RWPE2 (cell line): ENCODE data around the gene SYNM.
A peak's percentile ranks its signal among the peaks of the same experiment; 100 is the strongest.

Experiments used
- ATAC-seq: fragments of 200-7000 bp; cut with Tn5 transposase; 3 replicates; pipeline ENCODE4 v1.9.1; 2021; ENCODE audit warnings: low read depth
- DNase-seq: peaks from one replicate; pipeline ENCODE4 v3.0.0-alpha.2; 2020; ENCODE audit warnings: low spot score
- H3K27ac ChIP-seq: fragments of 450-650 bp; 2 replicates; pipeline ENCODE4 v1.5.1; 2017; ENCODE audit warnings: mild to moderate bottlenecking; ENCODE audit not compliant: poor library complexity, severe bottlenecking
- H3K27me3 ChIP-seq: fragments of 250-450 bp; sonication (Bioruptor Pico); 2 replicates; pipeline ENCODE4 v1.5.1; 2021; ENCODE audit warnings: mild to moderate bottlenecking, moderate library complexity; ENCODE audit not compliant: insufficient read depth, poor library complexity, severe bottlenecking
- H3K36me3 ChIP-seq: fragments of 250-450 bp; sonication (Bioruptor Pico); 2 replicates; pipeline ENCODE4 v1.5.1; 2020; ENCODE audit warnings: low read depth, mild to moderate bottlenecking, moderate library complexity
- H3K4me1 ChIP-seq: fragments of 250-450 bp; sonication (Bioruptor Pico); 2 replicates; pipeline ENCODE4 v1.5.1; 2021; ENCODE audit warnings: mild to moderate bottlenecking, moderate library complexity; ENCODE audit not compliant: insufficient read depth, poor library complexity, severe bottlenecking
- H3K4me3 ChIP-seq: fragments of 250-450 bp; sonication (Bioruptor Pico); 2 replicates; pipeline ENCODE4 v1.5.1; 2021; ENCODE audit warnings: mild to moderate bottlenecking, moderate library complexity; ENCODE audit not compliant: severe bottlenecking
- H3K9me3 ChIP-seq: fragments of 250-450 bp; sonication (Bioruptor Pico); 2 replicates; pipeline ENCODE4 v1.5.1; 2021; ENCODE audit warnings: mild to moderate bottlenecking, moderate library complexity; ENCODE audit not compliant: severe bottlenecking
- TF ChIP-seq, protein P1 (sequence below): fragments of 450-650 bp; IDR thresholded peaks from one replicate; pipeline ENCODE4 v1.5.1; 2017; ENCODE audit warnings: mild to moderate bottlenecking, moderate library complexity; ENCODE audit not compliant: poor library complexity, severe bottlenecking

Gene SYNM

DNA sequence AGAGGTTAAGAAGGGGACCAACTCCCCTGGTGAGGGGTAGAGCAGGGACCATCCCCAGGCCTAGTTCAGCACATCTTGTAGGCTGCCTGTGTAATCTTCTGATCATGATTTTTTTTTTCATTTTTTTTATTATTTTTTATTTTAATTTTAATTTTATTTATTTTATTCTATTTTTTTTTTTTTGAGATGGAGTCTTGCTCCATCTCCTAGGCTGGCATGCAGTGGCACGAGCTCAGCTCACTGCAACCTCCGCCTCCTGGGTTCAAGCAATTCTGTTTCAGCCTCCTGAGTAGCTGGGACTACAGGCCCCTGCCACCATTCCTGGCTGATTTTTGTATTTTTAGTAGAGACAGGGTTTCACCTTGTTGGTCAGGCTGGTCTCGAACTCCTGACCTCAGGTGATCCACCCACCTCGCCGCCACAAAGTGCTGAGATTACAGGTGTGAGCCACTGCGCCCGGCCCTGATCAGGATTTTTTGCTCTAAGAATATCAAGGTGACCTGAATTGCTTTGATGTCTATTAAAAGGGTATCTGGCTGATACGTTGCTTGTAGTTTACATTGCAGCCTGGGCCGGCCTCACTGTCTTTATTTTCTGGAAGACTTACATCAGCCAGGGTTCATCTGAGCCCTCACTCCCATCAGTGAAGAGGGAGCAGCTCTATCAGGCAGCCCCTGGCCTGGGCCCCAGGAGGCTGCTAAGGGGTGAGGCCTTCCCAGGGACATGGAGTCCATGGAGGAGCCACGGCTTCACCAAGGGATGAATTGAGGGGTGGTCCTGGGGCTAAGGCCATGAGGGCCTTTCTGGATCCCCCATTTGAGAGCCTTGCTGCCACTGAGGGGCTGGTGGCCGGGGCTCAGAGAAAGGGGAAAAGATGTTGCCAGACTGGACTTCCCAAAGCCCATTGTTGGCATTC is 10.7 kb downstream of the SYNM start:
- Histone ChIP-seq H3K27ac (no peak overlapping the region), H3K9me3 (no peaks in the 10 kb centered on the region), H3K36me3 (no peaks in the 10 kb centered on the region), H3K27me3 (no peaks in the 10 kb centered on the region), H3K4me3 (no peak overlapping the region), H3K4me1 (no peaks in the 10 kb centered on the region)
- ATAC-seq, result no peak
- peak; percentile 62 for DNase-seq
- TF ChIP-seq, protein P1, sequence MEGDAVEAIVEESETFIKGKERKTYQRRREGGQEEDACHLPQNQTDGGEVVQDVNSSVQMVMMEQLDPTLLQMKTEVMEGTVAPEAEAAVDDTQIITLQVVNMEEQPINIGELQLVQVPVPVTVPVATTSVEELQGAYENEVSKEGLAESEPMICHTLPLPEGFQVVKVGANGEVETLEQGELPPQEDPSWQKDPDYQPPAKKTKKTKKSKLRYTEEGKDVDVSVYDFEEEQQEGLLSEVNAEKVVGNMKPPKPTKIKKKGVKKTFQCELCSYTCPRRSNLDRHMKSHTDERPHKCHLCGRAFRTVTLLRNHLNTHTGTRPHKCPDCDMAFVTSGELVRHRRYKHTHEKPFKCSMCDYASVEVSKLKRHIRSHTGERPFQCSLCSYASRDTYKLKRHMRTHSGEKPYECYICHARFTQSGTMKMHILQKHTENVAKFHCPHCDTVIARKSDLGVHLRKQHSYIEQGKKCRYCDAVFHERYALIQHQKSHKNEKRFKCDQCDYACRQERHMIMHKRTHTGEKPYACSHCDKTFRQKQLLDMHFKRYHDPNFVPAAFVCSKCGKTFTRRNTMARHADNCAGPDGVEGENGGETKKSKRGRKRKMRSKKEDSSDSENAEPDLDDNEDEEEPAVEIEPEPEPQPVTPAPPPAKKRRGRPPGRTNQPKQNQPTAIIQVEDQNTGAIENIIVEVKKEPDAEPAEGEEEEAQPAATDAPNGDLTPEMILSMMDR, result no peak

DNA sequence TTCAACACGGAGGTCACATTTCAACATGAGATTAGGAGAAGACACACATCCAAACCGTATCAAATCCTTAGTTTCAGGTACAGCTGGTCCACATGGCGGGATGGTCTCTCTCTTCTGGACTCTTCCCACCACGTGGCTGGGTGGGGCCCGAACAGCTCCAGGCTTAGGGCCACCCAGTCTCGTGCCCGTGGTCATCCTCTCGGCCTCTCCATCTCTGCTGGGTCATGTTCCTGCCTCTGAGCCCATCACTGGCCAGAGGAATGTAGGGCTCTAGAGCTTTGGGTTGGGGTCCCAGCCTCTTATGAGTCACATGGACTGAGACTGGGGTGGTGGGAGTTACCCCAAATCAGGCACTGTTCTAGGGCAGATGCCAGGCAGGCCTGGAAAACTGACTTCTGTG is 12.2 kb downstream of the SYNM start:
- TF ChIP-seq, protein P1, result no peak
- H3K36me3 ChIP-seq, result no peaks in the 10 kb centered on the region
- H3K27ac ChIP-seq, result no peak overlapping the region
- DNase-seq (peak; percentile 29), ATAC-seq (no peak)
- H3K4me3 ChIP-seq, result no peak overlapping the region
- no peaks in the 10 kb centered on the region for H3K9me3 ChIP-seq
- no peaks in the 10 kb centered on the region for H3K27me3 ChIP-seq
- no peaks in the 10 kb centered on the region for H3K4me1 ChIP-seq

DNA sequence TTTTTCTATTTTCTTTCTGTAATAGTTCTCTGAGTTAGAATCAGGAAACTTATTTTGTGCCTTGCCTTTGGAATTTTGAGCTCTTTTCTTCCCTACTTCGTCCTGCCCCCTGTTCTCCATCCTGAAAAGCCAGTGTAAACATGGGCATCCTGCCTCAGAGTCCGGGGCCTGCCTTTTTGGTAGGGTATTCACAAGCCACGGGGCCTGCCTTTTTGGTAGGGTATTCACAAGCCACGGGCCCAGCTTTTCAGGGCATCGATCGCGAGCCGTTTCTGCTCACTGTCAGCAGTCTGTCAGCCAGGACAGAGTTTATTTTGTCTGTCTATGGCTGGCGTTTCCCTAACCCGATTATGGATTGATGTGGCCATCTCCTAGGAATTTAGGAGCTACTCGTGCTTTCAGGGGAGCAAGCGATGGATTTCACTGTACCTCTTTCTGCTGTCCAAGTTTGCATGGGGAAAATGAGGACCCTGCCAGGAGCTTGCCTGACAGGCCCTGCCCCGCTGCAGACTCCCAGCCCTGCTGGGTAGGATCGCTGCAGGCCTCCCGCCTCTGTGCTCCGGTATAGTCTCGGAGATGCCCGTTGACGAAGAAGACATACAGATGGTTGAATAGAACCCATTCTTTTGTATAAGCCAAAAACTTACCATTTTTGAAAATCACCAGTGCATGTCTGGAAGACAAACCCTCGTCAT is 12.8 kb downstream of the SYNM start:
- H3K27me3 ChIP-seq, result no peaks in the 10 kb centered on the region
- DNase-seq (peak; percentile 66), ATAC-seq (no peak)
- no peak overlapping the region for H3K27ac ChIP-seq
- no peak overlapping the region for H3K4me3 ChIP-seq
- H3K4me1 ChIP-seq, result no peaks in the 10 kb centered on the region
- TF ChIP-seq, protein P1, result no peak
- no peaks in the 10 kb centered on the region for H3K9me3 ChIP-seq
- H3K36me3 ChIP-seq, result no peaks in the 10 kb centered on the region

DNA sequence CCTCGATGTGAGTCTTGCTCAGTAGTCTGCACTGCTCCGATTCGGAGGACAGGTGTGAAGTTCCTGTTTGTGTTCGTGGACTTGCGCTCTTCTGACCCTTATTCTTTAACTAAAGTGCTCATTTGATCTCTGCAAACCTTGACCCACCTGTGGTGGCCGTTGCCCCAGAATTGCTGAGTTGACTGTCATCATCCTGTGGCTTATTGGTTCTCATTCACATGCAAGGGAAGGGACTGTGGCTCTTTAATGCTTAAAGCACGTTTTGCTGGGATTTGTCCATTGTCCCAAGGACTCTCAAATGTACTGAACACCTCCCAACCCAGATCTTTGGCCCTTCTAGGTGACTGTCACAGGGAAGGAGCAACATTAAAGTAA is 13.4 kb downstream of the SYNM start:
- Histone ChIP-seq H3K36me3 (no peaks in the 10 kb centered on the region), H3K9me3 (no peaks in the 10 kb centered on the region), H3K27me3 (no peaks in the 10 kb centered on the region), H3K27ac (no peak overlapping the region), H3K4me3 (no peak overlapping the region), H3K4me1 (peaks cover under 1% of the 10 kb centered on the region)
- no peak for ATAC-seq
- TF ChIP-seq, protein P1, result no peak
- DNase-seq, result no peak
